B cell (primary cell): ENCODE data around the gene TMEM107. TPM values are rescaled to one million over a fixed set of nuclear protein-coding genes. Genes with fewer than 3 reads are reported as not detected.

Source experiments
- ATAC-seq: fragments of 200-7000 bp; cut with Tn5 transposase; one replicate; pipeline ENCODE4 v1.10.0; 2021; ENCODE audit warnings: low read depth, mild to moderate bottlenecking, moderate number of reproducible peaks, moderate library complexity
- CTCF ChIA-PET: fragments of 350-600 bp; sonication (Branson Sonifier 250); formaldehyde crosslinking; loops from one replicate; lab custom pipeline; 2021; ENCODE audit warnings: antibody characterized with exemption, inconsistent platforms; lab: Charles Lee
- POLR2A ChIA-PET: fragments of 350-600 bp; sonication (Branson Sonifier 250); formaldehyde crosslinking; loops from one replicate; lab custom pipeline; 2021; ENCODE audit warnings: antibody characterized with exemption; lab: Charles Lee
- DNase-seq: peaks from one replicate; pipeline ENCODE4 v3.0.0; 2013
- H2AFZ ChIP-seq: 2 replicates; pipeline ENCODE4 v1.6.1; 2012; ENCODE audit warnings: mild to moderate bottlenecking, low read depth, low read length; ENCODE audit not compliant: insufficient read depth, poor library complexity, severe bottlenecking
- H3K27ac ChIP-seq, 2 donors: 1 replicate in 1 of 2; 2 replicates in 1 of 2; pipeline ENCODE4 v1.5.1; 2012 to 2013; ENCODE audit warnings: low read length in 2 of 2, mild to moderate bottlenecking in 2 of 2, moderate library complexity in 1 of 2
- H3K27me3 ChIP-seq, 4 experiments: fragments of 200-600 bp in 1 of 4; sonication (generic) in 1 of 4; replicated peaks in 1 of 4; 1 replicate in 2 of 4; 2 replicates in 2 of 4; pipeline versions ENCODE4 v1.6.1 to v1.7.0; 2013 to 2016; ENCODE audit warnings: low read length in 3 of 4, mild to moderate bottlenecking in 2 of 4, mixed read lengths in 1 of 4, moderate library complexity in 1 of 4; ENCODE audit not compliant: insufficient read depth in 4 of 4, control insufficient read depth in 3 of 4; ENCODE audit errors: control extremely low read depth in 1 of 4
- H3K36me3 ChIP-seq, 2 experiments: replicated peaks in 1 of 2; 1 replicate in 1 of 2; 2 replicates in 1 of 2; pipeline versions ENCODE4 v1.6.1 to v1.7.1; 2013; ENCODE audit warnings: low read length in 1 of 2; ENCODE audit not compliant: insufficient read depth in 2 of 2, control insufficient read depth in 1 of 2; ENCODE audit errors: control extremely low read depth in 1 of 2, extremely low read depth in 1 of 2
- H3K4me1 ChIP-seq, 2 donors: fragments of 200-600 bp in 1 of 2; sonication (generic) in 1 of 2; 1 replicate in 1 of 2; 2 replicates in 1 of 2; pipeline versions ENCODE4 v1.5.1 to v1.6.1; 2013 to 2017; ENCODE audit warnings: low read length in 2 of 2; ENCODE audit not compliant: control insufficient read depth in 2 of 2, insufficient read depth in 2 of 2
- H3K4me2 ChIP-seq: replicated peaks from 2 replicates; pipeline ENCODE3; 2012; ENCODE audit warnings: mild to moderate bottlenecking, low read depth, low read length; ENCODE audit not compliant: poor library complexity, severe bottlenecking
- H3K4me3 ChIP-seq, 5 experiments: fragments of 200-600 bp in 1 of 5; sonication (generic) in 1 of 5; 1 replicate in 3 of 5; 2 replicates in 2 of 5; pipeline versions ENCODE4 v1.5.1 to v1.7.0; 2011 to 2016; ENCODE audit warnings: low read length in 4 of 5, mild to moderate bottlenecking in 4 of 5, low read depth in 2 of 5, control low read depth in 1 of 5, moderate library complexity in 1 of 5; ENCODE audit not compliant: insufficient read depth in 1 of 5; ENCODE audit errors: control extremely low read depth in 1 of 5, extremely low read depth in 1 of 5
- H3K79me2 ChIP-seq: fragments of 200-600 bp; sonication (generic); one replicate; pipeline ENCODE4 v1.6.0; 2016; ENCODE audit warnings: low read length; ENCODE audit not compliant: control insufficient read depth, insufficient read depth
- H3K9ac ChIP-seq: fragments of 200-600 bp; sonication (generic); 2 replicates; pipeline ENCODE4 v1.6.1; 2017; ENCODE audit warnings: mild to moderate bottlenecking, low read length, moderate library complexity
- H3K9me3 ChIP-seq, 3 donors: one replicate each; pipeline versions ENCODE4 v1.6.1 to v1.7.1; 2013; ENCODE audit warnings: low read length in 2 of 3; ENCODE audit not compliant: control insufficient read depth in 2 of 3, insufficient read depth in 1 of 3; ENCODE audit errors: control extremely low read depth in 1 of 3
- H4K20me1 ChIP-seq: 2 replicates; pipeline ENCODE4 v1.6.0; 2012; ENCODE audit warnings: mild to moderate bottlenecking, low read length; ENCODE audit not compliant: insufficient read depth, control insufficient read depth, poor library complexity, severe bottlenecking
- H3K27ac Mint-ChIP-seq: one replicate; pipeline ENCODE4 v1.8.0; 2021; ENCODE audit warnings: mixed read lengths
- H3K27me3 Mint-ChIP-seq: one replicate; pipeline ENCODE4 v1.8.0; 2021; ENCODE audit warnings: mixed read lengths
- H3K4me1 Mint-ChIP-seq: one replicate; pipeline ENCODE4 v1.8.0; 2021; ENCODE audit warnings: mixed read lengths
- H3K4me3 Mint-ChIP-seq: one replicate; pipeline ENCODE4 v1.8.0; 2021; ENCODE audit warnings: mixed read lengths
- H3K9me3 Mint-ChIP-seq: one replicate; pipeline ENCODE4 v1.8.0; 2022; ENCODE audit warnings: mixed read lengths; ENCODE audit not compliant: insufficient read depth
- EZH2 ChIP-seq: IDR thresholded peaks from 2 replicates; pipeline ENCODE4 v1.6.1; 2012; ENCODE audit warnings: borderline replicate concordance, low read depth, mild to moderate bottlenecking, moderate library complexity, low read length; ENCODE audit not compliant: insufficient read depth, poor library complexity, severe bottlenecking
- WGBS: methylation state at CpG from one replicate; pipeline ENCODE4 v1.1.5; 2013; ENCODE audit warnings: missing lambda C conversion rate; ENCODE audit not compliant: insufficient coverage; 5-methylcytosine and 5-hydroxymethylcytosine counted together
- intact Hi-C: fragments of 100-400 bp; cut with micrococcal nuclease; formaldehyde crosslinking; loops from one replicate; pipeline ENCODE4 v1.10.0; 2022
- polyA plus RNA-seq: library from polyadenylated mRNA; depleted of rRNA; stranded (reverse); fragments of >200 nt; gene quantifications from 2 replicates; pipeline ENCODE4 v1.2.3, GENCODE V29; 2012
- total RNA-seq, 2 donors: library from RNA; stranded (reverse); fragments of 120-200 nt in 1 of 2; gene quantifications; 1 replicate in 1 of 2; 2 replicates in 1 of 2; pipeline versions ENCODE4 v1.2.3 to v1.2.4, GENCODE V29; 2013 to 2022
- TF ChIP-seq, protein P1 (sequence below): fragments of 200-600 bp; IDR thresholded peaks from one replicate; pipeline ENCODE4 v1.8.0; 2022; ENCODE audit warnings: antibody characterized with exemption, mild to moderate bottlenecking

The TMEM107 gene
- total and polyA plus RNA-seq, 2 donors (not counting 1 experiment from before 2014, with no cell fraction given) = 13.3 to 30.3 TPM

- Mint-ChIP-seq H3K4me3 (peak overlapping the region; percentile 89), H3K4me1 (peaks cover 63% of the 10 kb centered on the region), H3K27me3 (no peaks in the 10 kb centered on the region), H3K27ac (peak overlapping the region; percentile 96), H3K9me3 (no peaks in the 10 kb centered on the region)
- Histone ChIP-seq H3K27ac (peak overlapping the region; percentile 90 to 93), H2AFZ (peak overlapping the region; percentile 82), H3K79me2 (peaks cover 6% of the 10 kb centered on the region), H3K4me1 (peaks cover 32 to 50% of the 10 kb centered on the region in 2 donors), H3K4me2 (peak overlapping the region; percentile 82), H3K36me3 (peaks cover 0 to 15% of the 10 kb centered on the region in 2 experiments), H4K20me1 (peaks cover 10% of the 10 kb centered on the region), H3K9me3 (no peaks in the 10 kb centered on the region), H3K9ac (peak overlapping the region; percentile 75), H3K27me3 (no peaks in the 10 kb centered on the region), H3K4me3 (peak overlapping the region; percentile 75 to 100 (median 78))
- ChIA-PET CTCF (interaction anchor here (0.7 to 7.6 kb wide), 19 partner anchors 10 to 291 kb away, joined by 3 to 86 read pairs (median 7); partner anchors contain the start of genes AURKB, BORCS6, CNTROB and CTC1), POLR2A (interaction anchor here (0.7 to 7.5 kb wide), 15 partner anchors 12 to 103 kb away, joined by 3 to 158 read pairs (median 9); partner anchors contain the start of genes AURKB, BORCS6, CTC1 and HES7)
- ATAC-seq (peak; percentile 43), DNase-seq (peak; percentile 95)
- intact Hi-C loops = loop anchor here (1.0 to 10.0 kb wide), 12 partner anchors 12 to 212 kb away; partner anchors contain the start of genes AURKB, NDEL1, RANGRF and RPL26
- under 1% methylated on average over 49 of the region's 49 CpGs for WGBS
- TF ChIP-seq, protein P1, sequence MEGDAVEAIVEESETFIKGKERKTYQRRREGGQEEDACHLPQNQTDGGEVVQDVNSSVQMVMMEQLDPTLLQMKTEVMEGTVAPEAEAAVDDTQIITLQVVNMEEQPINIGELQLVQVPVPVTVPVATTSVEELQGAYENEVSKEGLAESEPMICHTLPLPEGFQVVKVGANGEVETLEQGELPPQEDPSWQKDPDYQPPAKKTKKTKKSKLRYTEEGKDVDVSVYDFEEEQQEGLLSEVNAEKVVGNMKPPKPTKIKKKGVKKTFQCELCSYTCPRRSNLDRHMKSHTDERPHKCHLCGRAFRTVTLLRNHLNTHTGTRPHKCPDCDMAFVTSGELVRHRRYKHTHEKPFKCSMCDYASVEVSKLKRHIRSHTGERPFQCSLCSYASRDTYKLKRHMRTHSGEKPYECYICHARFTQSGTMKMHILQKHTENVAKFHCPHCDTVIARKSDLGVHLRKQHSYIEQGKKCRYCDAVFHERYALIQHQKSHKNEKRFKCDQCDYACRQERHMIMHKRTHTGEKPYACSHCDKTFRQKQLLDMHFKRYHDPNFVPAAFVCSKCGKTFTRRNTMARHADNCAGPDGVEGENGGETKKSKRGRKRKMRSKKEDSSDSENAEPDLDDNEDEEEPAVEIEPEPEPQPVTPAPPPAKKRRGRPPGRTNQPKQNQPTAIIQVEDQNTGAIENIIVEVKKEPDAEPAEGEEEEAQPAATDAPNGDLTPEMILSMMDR = no peak
- TF ChIP-seq EZH2 = no peak
These were observed 46.6 kb upstream of the TMEM107 start for GRCh38 chr17:8222630-8223355.

GRCh38 chr17:8222380-8222629 lies 46.1 kb upstream of the TMEM107 start:
- H3K4me1 Mint-ChIP-seq = peaks cover 60% of the 10 kb centered on the region
- CTCF ChIA-PET = interaction anchor here (0.7 to 7.6 kb wide), 19 partner anchors 11 to 535 kb away, joined by 3 to 86 read pairs (median 5); partner anchors contain the start of genes AURKB, BORCS6, CTC1 and HES7
- H3K27ac Mint-ChIP-seq = peak overlapping the region; percentile 96
- Histone ChIP-seq H3K79me2 (peaks cover 6% of the 10 kb centered on the region), H3K9ac (peak overlapping the region; percentile 75), H3K4me2 (peak overlapping the region; percentile 82), H4K20me1 (peaks cover 6% of the 10 kb centered on the region), H3K27ac (peak overlapping the region; percentile 90 to 93), H3K4me1 (peaks cover 30 to 50% of the 10 kb centered on the region in 2 donors), H3K4me3 (peak overlapping the region; percentile 75 to 100 (median 78)), H3K9me3 (no peaks in the 10 kb centered on the region), H2AFZ (peak overlapping the region; percentile 82), H3K27me3 (no peaks in the 10 kb centered on the region), H3K36me3 (peaks cover 0 to 10% of the 10 kb centered on the region in 2 experiments)
- POLR2A ChIA-PET = interaction anchor here (0.5 to 7.5 kb wide), 16 partner anchors 12 to 103 kb away, joined by 3 to 158 read pairs (median 9); partner anchors contain the start of genes AURKB, BORCS6, CTC1 and HES7
- H3K9me3 Mint-ChIP-seq = no peaks in the 10 kb centered on the region
- intact Hi-C loops = loop anchor here (1.0 to 10.0 kb wide), 10 partner anchors 12 to 212 kb away; partner anchors contain the start of genes AURKB, NDEL1 and SLC25A35
- no peak for TF ChIP-seq EZH2
- TF ChIP-seq, protein P1 = no peak
- H3K27me3 Mint-ChIP-seq = no peaks in the 10 kb centered on the region
- H3K4me3 Mint-ChIP-seq = peak overlapping the region; percentile 89
- DNase-seq (peak; percentile 97), ATAC-seq (peak; percentile 35)
- 2% methylated on average over 9 of the region's 9 CpGs for WGBS
